ENCODE results near the gene SRPX.
A peak's percentile ranks its signal among the peaks of the same experiment; 100 is the strongest.

SRPX gene

DNA sequence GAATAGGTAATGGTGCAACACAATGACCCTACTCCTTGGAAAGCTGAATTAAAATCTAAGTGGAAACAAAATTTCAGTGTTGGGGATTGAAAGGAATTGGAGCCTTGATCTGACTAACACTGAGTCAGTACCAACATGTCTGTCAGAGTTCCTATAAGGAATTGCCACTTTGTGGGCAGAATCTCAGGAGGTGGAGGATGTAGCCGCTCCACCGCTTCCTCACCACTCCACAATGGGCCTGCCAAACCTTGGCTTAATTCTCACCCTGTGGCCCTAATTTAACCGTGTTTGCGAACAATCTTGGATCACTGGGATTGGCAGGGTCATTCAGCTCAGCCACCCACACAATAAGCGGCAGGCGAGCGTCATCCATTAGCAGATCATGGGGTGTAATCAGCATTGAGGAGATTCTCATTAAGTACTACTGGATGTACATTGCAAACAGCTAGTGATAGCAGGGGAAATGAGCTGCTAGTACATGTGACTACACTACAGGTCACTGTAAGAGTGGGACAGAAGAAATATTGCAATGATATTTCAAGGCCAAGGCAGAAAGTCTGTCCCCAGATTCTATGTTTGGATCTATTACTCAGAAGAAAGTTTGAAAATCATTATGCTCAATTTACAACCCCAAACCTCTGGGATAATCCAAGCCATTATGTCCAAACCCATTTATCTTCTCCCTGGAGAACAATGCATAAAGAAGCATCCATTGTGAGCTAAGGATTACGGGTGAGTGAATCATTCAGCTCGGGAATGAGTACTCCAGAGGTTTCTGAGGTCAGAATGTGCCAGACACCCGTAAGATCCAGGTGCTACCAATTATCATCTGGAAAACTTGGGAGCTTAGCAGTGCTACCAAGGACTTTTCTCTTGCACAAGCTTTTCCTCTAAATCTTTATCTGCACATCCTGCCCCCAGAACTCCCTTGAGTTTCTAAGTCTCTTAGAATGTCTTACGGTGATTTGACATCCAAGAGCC, 5.8 kb downstream of the SRPX start:
- DNase-seq (ENCODE audit: low read depth), result no peak
- TF ChIP-seq, protein P1, sequence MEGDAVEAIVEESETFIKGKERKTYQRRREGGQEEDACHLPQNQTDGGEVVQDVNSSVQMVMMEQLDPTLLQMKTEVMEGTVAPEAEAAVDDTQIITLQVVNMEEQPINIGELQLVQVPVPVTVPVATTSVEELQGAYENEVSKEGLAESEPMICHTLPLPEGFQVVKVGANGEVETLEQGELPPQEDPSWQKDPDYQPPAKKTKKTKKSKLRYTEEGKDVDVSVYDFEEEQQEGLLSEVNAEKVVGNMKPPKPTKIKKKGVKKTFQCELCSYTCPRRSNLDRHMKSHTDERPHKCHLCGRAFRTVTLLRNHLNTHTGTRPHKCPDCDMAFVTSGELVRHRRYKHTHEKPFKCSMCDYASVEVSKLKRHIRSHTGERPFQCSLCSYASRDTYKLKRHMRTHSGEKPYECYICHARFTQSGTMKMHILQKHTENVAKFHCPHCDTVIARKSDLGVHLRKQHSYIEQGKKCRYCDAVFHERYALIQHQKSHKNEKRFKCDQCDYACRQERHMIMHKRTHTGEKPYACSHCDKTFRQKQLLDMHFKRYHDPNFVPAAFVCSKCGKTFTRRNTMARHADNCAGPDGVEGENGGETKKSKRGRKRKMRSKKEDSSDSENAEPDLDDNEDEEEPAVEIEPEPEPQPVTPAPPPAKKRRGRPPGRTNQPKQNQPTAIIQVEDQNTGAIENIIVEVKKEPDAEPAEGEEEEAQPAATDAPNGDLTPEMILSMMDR (IDR thresholded peaks at IDR 0.05; ENCODE audit: low read depth, low read length), result no peak
- TF ChIP-seq, protein P2, sequence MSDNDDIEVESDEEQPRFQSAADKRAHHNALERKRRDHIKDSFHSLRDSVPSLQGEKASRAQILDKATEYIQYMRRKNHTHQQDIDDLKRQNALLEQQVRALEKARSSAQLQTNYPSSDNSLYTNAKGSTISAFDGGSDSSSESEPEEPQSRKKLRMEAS (IDR thresholded peaks at IDR 0.05; ENCODE audit: low read depth, low read length), result no peak
- TF ChIP-seq MYC (IDR thresholded peaks at IDR 0.05; ENCODE audit: low read depth, low read length) (no peak), POLR2A (IDR thresholded peaks at IDR 0.05; ENCODE audit: extremely low read depth, insufficient read length) (no peak)
- no peak overlapping the region for H3K4me3 ChIP-seq (ENCODE audit: low read depth, low read length)

DNA sequence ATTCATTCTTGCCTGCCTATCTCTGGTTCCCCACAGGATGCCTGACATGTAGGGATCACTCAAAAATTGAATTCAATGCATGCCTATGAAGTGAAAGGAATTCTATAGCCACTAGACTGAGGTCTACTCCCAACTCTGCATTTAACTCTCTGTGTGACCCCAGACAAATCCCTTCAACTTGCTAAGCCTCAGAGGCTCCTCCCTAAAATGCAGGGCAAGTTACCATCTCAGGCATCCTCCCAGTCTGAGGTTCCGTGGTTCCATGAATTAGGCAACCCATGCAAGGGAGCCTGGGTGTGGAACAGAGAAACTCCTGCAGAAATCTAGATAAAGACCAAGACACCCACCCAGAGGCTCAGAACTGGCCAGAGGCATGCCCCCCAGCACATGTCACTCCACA, 6.6 kb downstream of the SRPX start:
- no peak for DNase-seq (ENCODE audit: low read depth)
- no peak overlapping the region for H3K4me3 ChIP-seq (ENCODE audit: low read depth, low read length)
- TF ChIP-seq, protein P2 (IDR thresholded peaks at IDR 0.05; ENCODE audit: low read depth, low read length), result no peak
- TF ChIP-seq POLR2A (IDR thresholded peaks at IDR 0.05; ENCODE audit: extremely low read depth, insufficient read length), result no peak
- TF ChIP-seq, protein P1 (IDR thresholded peaks at IDR 0.05; ENCODE audit: low read depth, low read length), result no peak
- TF ChIP-seq MYC (IDR thresholded peaks at IDR 0.05; ENCODE audit: low read depth, low read length), result no peak

DNA sequence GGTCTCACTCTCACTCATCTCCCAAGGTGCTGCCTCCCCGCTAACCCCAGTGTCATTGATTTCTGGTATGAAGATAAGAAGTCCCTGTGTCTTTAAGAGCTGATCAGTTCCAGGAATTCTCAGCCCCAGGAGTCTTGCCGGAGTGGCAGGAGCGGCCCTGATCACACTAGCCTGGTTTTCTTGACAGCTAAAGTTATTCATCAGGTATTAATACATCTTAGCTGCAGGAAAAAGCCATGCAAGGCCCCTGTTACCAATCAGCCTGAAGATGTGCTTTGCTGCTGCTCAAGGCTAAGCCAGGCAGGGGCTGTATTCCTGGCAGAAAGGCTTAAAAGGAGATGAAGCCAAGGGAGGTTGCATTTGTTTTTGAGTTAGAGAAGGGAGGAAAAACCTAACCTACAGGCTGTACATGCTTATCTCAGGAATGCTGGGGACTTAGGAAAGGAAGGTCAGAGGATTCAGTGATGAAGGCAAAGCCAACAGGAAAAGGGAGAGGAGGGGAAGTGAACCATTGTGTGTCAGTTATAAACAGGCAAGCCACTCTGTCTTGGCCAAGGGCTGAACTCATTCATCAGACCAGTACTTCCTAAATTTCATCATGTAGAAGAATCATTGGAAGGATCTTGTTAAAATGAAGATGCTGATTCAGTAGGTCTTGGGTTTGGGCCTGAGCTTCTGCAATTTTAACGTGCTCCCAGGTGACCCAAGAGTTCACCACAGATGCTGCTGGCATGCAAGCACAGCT, 8.6 kb downstream of the SRPX start:
- TF ChIP-seq MYC (IDR thresholded peaks at IDR 0.05; ENCODE audit: low read depth, low read length) (no peak), POLR2A (IDR thresholded peaks at IDR 0.05; ENCODE audit: extremely low read depth, insufficient read length) (no peak)
- TF ChIP-seq, protein P2 (IDR thresholded peaks at IDR 0.05; ENCODE audit: low read depth, low read length), result no peak
- TF ChIP-seq, protein P1 (IDR thresholded peaks at IDR 0.05; ENCODE audit: low read depth, low read length), result no peak
- peak; percentile 1 for DNase-seq (ENCODE audit: low read depth)
- no peak overlapping the region for H3K4me3 ChIP-seq (ENCODE audit: low read depth, low read length)

DNA sequence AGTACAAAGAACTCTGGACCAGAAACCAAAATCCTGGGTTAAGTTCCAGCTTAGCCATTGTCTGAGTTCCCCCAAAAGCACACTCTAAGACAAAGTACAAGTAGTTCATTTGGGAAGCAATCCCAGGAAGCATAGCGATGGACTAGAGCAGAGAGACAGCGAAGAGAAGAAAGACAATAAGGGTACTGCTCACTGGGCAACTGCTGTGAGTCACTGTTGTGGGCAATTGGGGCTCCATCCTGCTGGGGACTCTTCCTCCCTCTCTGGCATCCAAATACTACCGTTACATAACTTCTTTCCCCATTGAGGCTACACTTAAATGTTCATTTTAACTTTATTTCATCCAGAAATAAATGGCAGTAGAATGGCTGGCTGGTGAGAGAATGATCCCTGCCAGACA, 14.1 kb downstream of the SRPX start:
- H3K4me3 ChIP-seq (ENCODE audit: low read depth, low read length), result no peak overlapping the region
- TF ChIP-seq POLR2A (IDR thresholded peaks at IDR 0.05; ENCODE audit: extremely low read depth, insufficient read length) (no peak), MYC (IDR thresholded peaks at IDR 0.05; ENCODE audit: low read depth, low read length) (no peak)
- TF ChIP-seq, protein P2 (IDR thresholded peaks at IDR 0.05; ENCODE audit: low read depth, low read length), result no peak
- TF ChIP-seq, protein P1 (IDR thresholded peaks at IDR 0.05; ENCODE audit: low read depth, low read length), result no peak
- DNase-seq (ENCODE audit: low read depth), result peak; percentile 15

DNA sequence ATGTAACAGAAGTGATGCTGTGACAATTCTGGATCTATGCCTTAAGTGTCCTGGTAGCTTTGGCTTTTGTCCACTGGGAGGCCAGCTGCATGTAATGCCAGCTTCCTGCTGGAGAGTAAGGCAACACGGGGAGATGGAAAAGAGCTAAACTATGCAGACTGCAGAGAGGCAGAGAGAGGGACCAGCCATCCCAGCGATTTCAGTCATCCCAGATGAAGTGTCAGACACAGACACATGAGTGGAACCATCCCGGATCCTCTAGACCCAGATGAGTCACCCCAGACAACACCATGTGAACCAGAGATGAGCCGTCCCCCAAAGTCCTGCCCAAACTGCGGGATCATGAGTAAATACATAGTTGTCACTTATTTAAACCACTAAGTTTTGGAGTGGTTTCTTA, 14.6 kb downstream of the SRPX start:
- TF ChIP-seq, protein P1 (IDR thresholded peaks at IDR 0.05; ENCODE audit: low read depth, low read length), result no peak
- TF ChIP-seq, protein P2 (IDR thresholded peaks at IDR 0.05; ENCODE audit: low read depth, low read length), result no peak
- TF ChIP-seq MYC (IDR thresholded peaks at IDR 0.05; ENCODE audit: low read depth, low read length) (no peak), POLR2A (IDR thresholded peaks at IDR 0.05; ENCODE audit: extremely low read depth, insufficient read length) (no peak)
- DNase-seq (ENCODE audit: low read depth), result no peak
- H3K4me3 ChIP-seq (ENCODE audit: low read depth, low read length), result no peak overlapping the region

Measured in NB4 (cell line).